WTC11 (cell line): ENCODE data around the gene RPS5.

Experiments
- ATF1 ChIP-seq: sonication (generic); formaldehyde crosslinking; IDR thresholded peaks from 2 replicates; pipeline ENCODE4 v1.8.1; 2023; ENCODE audit warnings: mild to moderate bottlenecking, moderate library complexity, missing genetic modification reagents
- CBFB ChIP-seq: sonication (generic); formaldehyde crosslinking; IDR thresholded peaks from 2 replicates; pipeline ENCODE4 v1.8.1; 2022; ENCODE audit warnings: mild to moderate bottlenecking, low read depth, missing genetic modification reagents
- CREB1 ChIP-seq: sonication (generic); formaldehyde crosslinking; IDR thresholded peaks from 2 replicates; pipeline ENCODE4 v1.8.0; 2023; ENCODE audit warnings: mild to moderate bottlenecking, missing genetic modification reagents
- NR3C1 ChIP-seq: sonication (generic); formaldehyde crosslinking; conservative IDR thresholded peaks from 2 replicates; pipeline ENCODE4 v1.8.1; 2023; ENCODE audit warnings: low read depth, mild to moderate bottlenecking, missing genetic modification reagents
- RELA ChIP-seq: sonication (generic); formaldehyde crosslinking; IDR thresholded peaks from 2 replicates; pipeline ENCODE4 v1.8.1; 2022; ENCODE audit warnings: missing genetic modification reagents, mild to moderate bottlenecking, borderline replicate concordance
- TEAD4 ChIP-seq: sonication (generic); formaldehyde crosslinking; IDR thresholded peaks from 2 replicates; pipeline ENCODE4 v1.8.0; 2022; ENCODE audit warnings: mild to moderate bottlenecking, missing genetic modification reagents
- TF ChIP-seq, protein P1 (sequence below): fragments of 200-600 bp; IDR thresholded peaks from 2 replicates; pipeline ENCODE4 v1.8.0; 2022; ENCODE audit warnings: antibody characterized with exemption
- TF ChIP-seq, protein P2 (sequence below): sonication (generic); formaldehyde crosslinking; IDR thresholded peaks from 2 replicates; pipeline ENCODE4 v1.8.1; 2023; ENCODE audit warnings: mild to moderate bottlenecking, missing genetic modification reagents, moderate library complexity
- TF ChIP-seq, protein P3 (sequence below): sonication (generic); formaldehyde crosslinking; IDR thresholded peaks from 2 replicates; pipeline ENCODE4 v1.8.1; 2023; ENCODE audit warnings: mild to moderate bottlenecking, missing genetic modification reagents
- TF ChIP-seq, protein P4 (sequence below): fragments of 250-450 bp; sonication (Bioruptor Pico); IDR thresholded peaks from 2 replicates; pipeline ENCODE4 v2.1.2; 2022; ENCODE audit warnings: mild to moderate bottlenecking, moderate library complexity

DNA sequence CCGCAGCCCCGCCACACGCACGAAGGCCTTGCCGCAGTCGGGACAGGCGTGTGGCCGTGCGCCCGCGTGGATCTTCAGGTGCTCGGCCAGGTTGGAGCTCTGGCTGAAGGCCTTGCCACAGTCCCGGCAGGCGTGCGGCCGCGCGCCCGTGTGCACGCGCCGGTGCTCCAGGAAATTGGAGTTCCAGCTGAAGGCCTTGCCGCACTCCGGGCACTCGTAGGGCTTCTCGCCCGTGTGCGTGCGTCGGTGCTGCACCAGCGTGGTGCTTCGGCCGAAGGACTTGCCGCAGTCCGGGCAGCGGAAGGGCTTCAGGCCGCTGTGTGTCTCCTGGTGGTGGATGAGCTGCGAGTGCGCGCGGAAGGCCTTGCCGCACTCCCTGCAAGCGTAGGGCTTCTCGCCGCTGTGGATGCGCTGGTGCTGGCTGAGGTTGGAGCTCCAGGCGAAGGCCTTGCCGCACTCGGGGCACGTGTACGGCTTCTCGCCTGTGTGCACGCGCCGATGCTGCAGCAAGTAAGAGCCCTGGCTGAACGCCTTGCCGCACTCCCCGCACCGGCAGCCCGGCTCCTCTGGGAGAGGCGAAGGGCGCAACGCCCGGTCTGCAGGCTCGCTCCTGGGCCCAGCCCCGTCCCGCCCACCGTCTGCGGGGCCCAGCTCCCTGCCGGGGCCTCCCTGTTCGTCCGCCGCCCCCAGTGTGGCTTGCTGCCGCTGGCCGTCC is 30.1 kb upstream of the RPS5 start:
- TF ChIP-seq, protein P1, sequence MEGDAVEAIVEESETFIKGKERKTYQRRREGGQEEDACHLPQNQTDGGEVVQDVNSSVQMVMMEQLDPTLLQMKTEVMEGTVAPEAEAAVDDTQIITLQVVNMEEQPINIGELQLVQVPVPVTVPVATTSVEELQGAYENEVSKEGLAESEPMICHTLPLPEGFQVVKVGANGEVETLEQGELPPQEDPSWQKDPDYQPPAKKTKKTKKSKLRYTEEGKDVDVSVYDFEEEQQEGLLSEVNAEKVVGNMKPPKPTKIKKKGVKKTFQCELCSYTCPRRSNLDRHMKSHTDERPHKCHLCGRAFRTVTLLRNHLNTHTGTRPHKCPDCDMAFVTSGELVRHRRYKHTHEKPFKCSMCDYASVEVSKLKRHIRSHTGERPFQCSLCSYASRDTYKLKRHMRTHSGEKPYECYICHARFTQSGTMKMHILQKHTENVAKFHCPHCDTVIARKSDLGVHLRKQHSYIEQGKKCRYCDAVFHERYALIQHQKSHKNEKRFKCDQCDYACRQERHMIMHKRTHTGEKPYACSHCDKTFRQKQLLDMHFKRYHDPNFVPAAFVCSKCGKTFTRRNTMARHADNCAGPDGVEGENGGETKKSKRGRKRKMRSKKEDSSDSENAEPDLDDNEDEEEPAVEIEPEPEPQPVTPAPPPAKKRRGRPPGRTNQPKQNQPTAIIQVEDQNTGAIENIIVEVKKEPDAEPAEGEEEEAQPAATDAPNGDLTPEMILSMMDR, result no peak
- TF ChIP-seq, protein P2, sequence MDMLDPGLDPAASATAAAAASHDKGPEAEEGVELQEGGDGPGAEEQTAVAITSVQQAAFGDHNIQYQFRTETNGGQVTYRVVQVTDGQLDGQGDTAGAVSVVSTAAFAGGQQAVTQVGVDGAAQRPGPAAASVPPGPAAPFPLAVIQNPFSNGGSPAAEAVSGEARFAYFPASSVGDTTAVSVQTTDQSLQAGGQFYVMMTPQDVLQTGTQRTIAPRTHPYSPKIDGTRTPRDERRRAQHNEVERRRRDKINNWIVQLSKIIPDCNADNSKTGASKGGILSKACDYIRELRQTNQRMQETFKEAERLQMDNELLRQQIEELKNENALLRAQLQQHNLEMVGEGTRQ, result no peak
- TF ChIP-seq, protein P3, sequence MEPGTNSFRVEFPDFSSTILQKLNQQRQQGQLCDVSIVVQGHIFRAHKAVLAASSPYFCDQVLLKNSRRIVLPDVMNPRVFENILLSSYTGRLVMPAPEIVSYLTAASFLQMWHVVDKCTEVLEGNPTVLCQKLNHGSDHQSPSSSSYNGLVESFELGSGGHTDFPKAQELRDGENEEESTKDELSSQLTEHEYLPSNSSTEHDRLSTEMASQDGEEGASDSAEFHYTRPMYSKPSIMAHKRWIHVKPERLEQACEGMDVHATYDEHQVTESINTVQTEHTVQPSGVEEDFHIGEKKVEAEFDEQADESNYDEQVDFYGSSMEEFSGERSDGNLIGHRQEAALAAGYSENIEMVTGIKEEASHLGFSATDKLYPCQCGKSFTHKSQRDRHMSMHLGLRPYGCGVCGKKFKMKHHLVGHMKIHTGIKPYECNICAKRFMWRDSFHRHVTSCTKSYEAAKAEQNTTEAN (CRISPR knock-in tag), result no peak
- TF ChIP-seq, protein P4, sequence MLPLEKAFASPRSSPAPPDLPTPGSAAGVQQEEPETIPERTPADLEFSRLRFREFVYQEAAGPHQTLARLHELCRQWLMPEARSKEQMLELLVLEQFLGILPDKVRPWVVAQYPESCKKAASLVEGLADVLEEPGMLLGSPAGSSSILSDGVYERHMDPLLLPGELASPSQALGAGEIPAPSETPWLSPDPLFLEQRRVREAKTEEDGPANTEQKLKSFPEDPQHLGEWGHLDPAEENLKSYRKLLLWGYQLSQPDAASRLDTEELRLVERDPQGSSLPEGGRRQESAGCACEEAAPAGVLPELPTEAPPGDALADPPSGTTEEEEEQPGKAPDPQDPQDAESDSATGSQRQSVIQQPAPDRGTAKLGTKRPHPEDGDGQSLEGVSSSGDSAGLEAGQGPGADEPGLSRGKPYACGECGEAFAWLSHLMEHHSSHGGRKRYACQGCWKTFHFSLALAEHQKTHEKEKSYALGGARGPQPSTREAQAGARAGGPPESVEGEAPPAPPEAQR (CRISPR knock-in tag), result no peak
- no peak for TF ChIP-seq CBFB (CRISPR knock-in tag)
- no peak for TF ChIP-seq TEAD4 (CRISPR knock-in tag)
- TF ChIP-seq NR3C1 (CRISPR knock-in tag), result no peak
- no peak for TF ChIP-seq RELA (CRISPR knock-in tag)
- TF ChIP-seq ATF1 (CRISPR knock-in tag), result no peak
- TF ChIP-seq CREB1 (CRISPR knock-in tag), result no peak
